ENCODE data around the gene CNTNAP2.

The CNTNAP2 gene

DNA sequence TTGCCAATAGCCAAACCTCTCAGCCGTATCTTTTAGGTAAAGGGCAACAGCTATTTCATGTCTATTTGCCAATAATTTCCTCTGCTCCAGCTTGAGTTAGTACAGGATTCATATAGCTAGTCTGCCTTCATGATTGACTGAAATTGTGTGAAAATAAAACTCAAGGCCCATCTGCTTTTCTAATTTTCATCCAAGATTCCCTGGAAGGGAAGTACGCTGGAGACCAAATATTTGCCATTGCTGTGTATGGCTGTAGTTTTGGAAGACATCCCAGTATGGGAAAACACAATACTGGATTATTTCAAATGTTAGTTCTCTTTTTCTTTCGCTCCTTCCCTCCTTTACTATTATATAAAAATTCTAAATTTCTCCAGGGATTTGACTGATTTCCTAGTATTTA is 652.4 kb downstream of the CNTNAP2 start (continued):
- TF ChIP-seq ZNF292 (tag by site-specific recombination; IDR thresholded peaks at IDR 0.05; ENCODE audit: borderline replicate concordance, low read depth) (no peak), MYNN (tag by site-specific recombination; IDR thresholded peaks at IDR 0.05; ENCODE audit: borderline replicate concordance) (no peak)

DNA sequence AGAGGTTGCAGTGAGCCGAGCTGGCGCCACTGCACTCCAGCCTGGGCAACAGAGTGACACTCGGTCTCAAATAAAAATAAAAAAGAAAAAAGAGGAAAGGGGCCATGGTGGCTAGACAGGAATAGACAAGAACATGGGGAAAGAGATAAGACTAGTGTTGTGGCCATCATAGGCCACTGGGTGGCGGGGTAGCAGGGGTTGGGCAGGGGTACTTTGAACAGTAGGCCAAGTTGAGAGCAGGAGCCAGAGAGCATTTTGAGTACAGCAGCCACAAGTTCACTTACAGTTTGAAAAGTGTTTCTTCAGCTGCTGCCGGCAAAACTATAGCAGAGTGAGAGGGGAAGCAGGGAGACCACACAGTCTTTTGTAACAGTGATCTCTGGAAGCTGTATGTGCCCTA is 656.0 kb downstream of the CNTNAP2 start:
- POLR2A ChIA-PET = no interaction called here
- H3K9me3 ChIP-seq (ENCODE audit: control insufficient read depth, insufficient read depth, low read depth, low read length) = no peaks in the 10 kb centered on the region

GRCh38 chr7:146773506-146773905 is 656.9 kb downstream of the CNTNAP2 start:
- Histone ChIP-seq H3K27ac (ENCODE audit: extremely low read depth, low read depth, low read length) (no peak overlapping the region), H3K9me3 (ENCODE audit: control insufficient read depth, insufficient read depth, low read depth, low read length) (no peaks in the 10 kb centered on the region), H3K4me1 (ENCODE audit: control insufficient read depth, insufficient read depth, low read length) (no peaks in the 10 kb centered on the region), H3K36me3 (ENCODE audit: control insufficient read depth in 2 of 2, insufficient read depth in 1 of 2, low read length in 2 of 2) (no peaks in the 10 kb centered on the region), H3K4me3 (ENCODE audit: low read depth, low read length) (no peak overlapping the region)
- peak; percentile 54 for TF ChIP-seq WT1 (tag by site-specific recombination; IDR thresholded peaks at IDR 0.05)
- no peak for TF ChIP-seq ZNF544 (tag by site-specific recombination; IDR thresholded peaks at IDR 0.05)
- TF ChIP-seq ZBTB8A (tag by site-specific recombination; IDR thresholded peaks at IDR 0.05) = no peak
- TF ChIP-seq, protein P1, sequence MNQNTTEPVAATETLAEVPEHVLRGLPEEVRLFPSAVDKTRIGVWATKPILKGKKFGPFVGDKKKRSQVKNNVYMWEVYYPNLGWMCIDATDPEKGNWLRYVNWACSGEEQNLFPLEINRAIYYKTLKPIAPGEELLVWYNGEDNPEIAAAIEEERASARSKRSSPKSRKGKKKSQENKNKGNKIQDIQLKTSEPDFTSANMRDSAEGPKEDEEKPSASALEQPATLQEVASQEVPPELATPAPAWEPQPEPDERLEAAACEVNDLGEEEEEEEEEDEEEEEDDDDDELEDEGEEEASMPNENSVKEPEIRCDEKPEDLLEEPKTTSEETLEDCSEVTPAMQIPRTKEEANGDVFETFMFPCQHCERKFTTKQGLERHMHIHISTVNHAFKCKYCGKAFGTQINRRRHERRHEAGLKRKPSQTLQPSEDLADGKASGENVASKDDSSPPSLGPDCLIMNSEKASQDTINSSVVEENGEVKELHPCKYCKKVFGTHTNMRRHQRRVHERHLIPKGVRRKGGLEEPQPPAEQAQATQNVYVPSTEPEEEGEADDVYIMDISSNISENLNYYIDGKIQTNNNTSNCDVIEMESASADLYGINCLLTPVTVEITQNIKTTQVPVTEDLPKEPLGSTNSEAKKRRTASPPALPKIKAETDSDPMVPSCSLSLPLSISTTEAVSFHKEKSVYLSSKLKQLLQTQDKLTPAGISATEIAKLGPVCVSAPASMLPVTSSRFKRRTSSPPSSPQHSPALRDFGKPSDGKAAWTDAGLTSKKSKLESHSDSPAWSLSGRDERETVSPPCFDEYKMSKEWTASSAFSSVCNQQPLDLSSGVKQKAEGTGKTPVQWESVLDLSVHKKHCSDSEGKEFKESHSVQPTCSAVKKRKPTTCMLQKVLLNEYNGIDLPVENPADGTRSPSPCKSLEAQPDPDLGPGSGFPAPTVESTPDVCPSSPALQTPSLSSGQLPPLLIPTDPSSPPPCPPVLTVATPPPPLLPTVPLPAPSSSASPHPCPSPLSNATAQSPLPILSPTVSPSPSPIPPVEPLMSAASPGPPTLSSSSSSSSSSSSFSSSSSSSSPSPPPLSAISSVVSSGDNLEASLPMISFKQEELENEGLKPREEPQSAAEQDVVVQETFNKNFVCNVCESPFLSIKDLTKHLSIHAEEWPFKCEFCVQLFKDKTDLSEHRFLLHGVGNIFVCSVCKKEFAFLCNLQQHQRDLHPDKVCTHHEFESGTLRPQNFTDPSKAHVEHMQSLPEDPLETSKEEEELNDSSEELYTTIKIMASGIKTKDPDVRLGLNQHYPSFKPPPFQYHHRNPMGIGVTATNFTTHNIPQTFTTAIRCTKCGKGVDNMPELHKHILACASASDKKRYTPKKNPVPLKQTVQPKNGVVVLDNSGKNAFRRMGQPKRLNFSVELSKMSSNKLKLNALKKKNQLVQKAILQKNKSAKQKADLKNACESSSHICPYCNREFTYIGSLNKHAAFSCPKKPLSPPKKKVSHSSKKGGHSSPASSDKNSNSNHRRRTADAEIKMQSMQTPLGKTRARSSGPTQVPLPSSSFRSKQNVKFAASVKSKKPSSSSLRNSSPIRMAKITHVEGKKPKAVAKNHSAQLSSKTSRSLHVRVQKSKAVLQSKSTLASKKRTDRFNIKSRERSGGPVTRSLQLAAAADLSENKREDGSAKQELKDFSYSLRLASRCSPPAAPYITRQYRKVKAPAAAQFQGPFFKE (tag by site-specific recombination; IDR thresholded peaks at IDR 0.05; ENCODE audit: borderline replicate concordance) = no peak
- 0 out of 2 replicates have a peak, but pooled peaks have one; percentile 37 for TF ChIP-seq ZNF366 (tag by site-specific recombination; conservative IDR thresholded peaks at IDR 0.05)
- no peak for TF ChIP-seq ZNF513 (tag by site-specific recombination; IDR thresholded peaks at IDR 0.05)
- TF ChIP-seq ZNF184 (tag by site-specific recombination; IDR thresholded peaks at IDR 0.05) = no peak
- no peak for TF ChIP-seq INSM2 (tag by site-specific recombination; IDR thresholded peaks at IDR 0.05)
- no peak for TF ChIP-seq ZEB2 (tag by site-specific recombination; IDR thresholded peaks at IDR 0.05)
- TF ChIP-seq HIC1 (tag by site-specific recombination; IDR thresholded peaks at IDR 0.05) = peak; percentile 72
- TF ChIP-seq ZNF362 (tag by site-specific recombination; IDR thresholded peaks at IDR 0.05) = peak; percentile 56; the same call in 1 of the 2 replicates
- no peak for TF ChIP-seq ZNF561 (tag by site-specific recombination; IDR thresholded peaks at IDR 0.05; ENCODE audit: borderline replicate concordance)
- peak; percentile 48; the same call in 1 of the 2 replicates for TF ChIP-seq KLF8 (tag by site-specific recombination; IDR thresholded peaks at IDR 0.05)
- TF ChIP-seq ZNF624 (tag by site-specific recombination; IDR thresholded peaks at IDR 0.05) = no peak
- 0 out of 2 replicates have a peak, but pooled peaks have one; percentile 24 for TF ChIP-seq ZNF629 (tag by site-specific recombination; IDR thresholded peaks at IDR 0.05)
- TF ChIP-seq ZNF701 (tag by site-specific recombination; IDR thresholded peaks at IDR 0.05) = no peak
- TF ChIP-seq GLI4 (tag by site-specific recombination; IDR thresholded peaks at IDR 0.05) = no peak
- CTCF ChIA-PET = interaction anchor here (0.6 kb wide), 1 partner anchor 57 kb away, joined by 3 read pairs; no protein-coding TSS in a partner anchor
- POLR2A ChIA-PET = no interaction called here

More for the DNA sequence above, 656.0 kb downstream of the CNTNAP2 start:
- no peaks in the 10 kb centered on the region for H3K36me3 ChIP-seq (ENCODE audit: control insufficient read depth in 2 of 2, insufficient read depth in 1 of 2, low read length in 2 of 2)
- H3K4me3 ChIP-seq (ENCODE audit: low read depth, low read length) = no peak overlapping the region
- no peaks in the 10 kb centered on the region for H3K4me1 ChIP-seq (ENCODE audit: control insufficient read depth, insufficient read depth, low read length)
- TF ChIP-seq SALL2 (tag by site-specific recombination; IDR thresholded peaks at IDR 0.05; ENCODE audit: borderline replicate concordance) = no peak
- TF ChIP-seq ZNF654 (tag by site-specific recombination; IDR thresholded peaks at IDR 0.05; ENCODE audit: low read depth) = 0 out of 2 replicates have a peak, but pooled peaks have one; percentile 4
- H3K27ac ChIP-seq (ENCODE audit: extremely low read depth, low read depth, low read length) = no peak overlapping the region
- CTCF ChIA-PET = interaction anchor here (0.6 to 1.3 kb wide), 4 partner anchors 10 to 168 kb away, joined by 3 to 6 read pairs (median 3); no protein-coding TSS in a partner anchor
